ENCODE data around the gene CDKL4. TPM values are rescaled to one million over a fixed set of nuclear protein-coding genes. Genes with fewer than 3 reads are reported as not detected.
"Not testable (repeated sequence)": the region's sequence is repeated elsewhere in the genome, so short reads cannot be mapped to it uniquely, and the experiment has no call there.

Gene CDKL4
- total and polyA plus RNA-seq, 10 donors, result 0.22 to 1.8 (median 0.95) TPM; not detected in 3

- TF ChIP-seq CTCF (IDR thresholded peaks at IDR 0.05 in 8 of 11, conservative IDR thresholded peaks at IDR 0.05 in 3 of 11) (no peak), POLR2AphosphoS5 (IDR thresholded peaks at IDR 0.05) (no peak), POLR2A (IDR thresholded peaks at IDR 0.05) (no peak)
- no peak for DNase-seq
- Histone ChIP-seq H3K9me3 (no peaks in the 10 kb centered on the region), H3K4me1 (no peaks in the 10 kb centered on the region), H3K27ac (no peak overlapping the region), H3K4me3 (no peak overlapping the region), H3K27me3 (replicated peaks in 1 of 7) (no peaks in the 10 kb centered on the region), H3K36me3 (no peaks in the 10 kb centered on the region)
- intact Hi-C loops (cut with DNase I; ENCODE audit: low total_unique reads), result no loop called here
- WGBS, 5 donors, result 83 to 93% (median 87%) methylated on average over 5 of the region's 5 CpGs
These were observed 68.6 kb downstream of the CDKL4 start for GRCh38 chr2:39175026-39175812.

GRCh38 chr2:39174022-39174421, 69.7 kb downstream of the CDKL4 start:
- no peak overlapping the region for H3K4me3 ChIP-seq
- no peak overlapping the region for H3K27ac ChIP-seq
- H3K4me1 ChIP-seq, result no peaks in the 10 kb centered on the region
- intact Hi-C loops (cut with DNase I; ENCODE audit: low total_unique reads), result no loop called here
- TF ChIP-seq POLR2A (IDR thresholded peaks at IDR 0.05), result no peak
- WGBS, 5 donors, result 94 to 98% (median 96%) methylated on average over 8 of the region's 8 CpGs
- H3K36me3 ChIP-seq, result no peaks in the 10 kb centered on the region
- H3K27me3 ChIP-seq (replicated peaks in 1 of 7), result no peaks in the 10 kb centered on the region
- no peaks in the 10 kb centered on the region for H3K9me3 ChIP-seq
- no peak for DNase-seq

GRCh38 chr2:39172047-39172706, 71.6 kb downstream of the CDKL4 start:
- 94 to 98% (median 95%) methylated on average over 10 of the region's 10 CpGs for WGBS, 5 donors
- intact Hi-C loops (cut with DNase I; ENCODE audit: low total_unique reads), result not testable (repeated sequence)

GRCh38 chr2:39171621-39172020, 72.1 kb downstream of the CDKL4 start:
- no peaks in the 10 kb centered on the region for H3K36me3 ChIP-seq
- intact Hi-C loops (cut with DNase I; ENCODE audit: low total_unique reads), result no loop called here
- DNase-seq, result no peak
- no peaks in the 10 kb centered on the region for H3K4me1 ChIP-seq
- no peaks in the 10 kb centered on the region for H3K27me3 ChIP-seq (replicated peaks in 1 of 7)
- no peak for TF ChIP-seq POLR2A (IDR thresholded peaks at IDR 0.05)
- TF ChIP-seq CTCF (IDR thresholded peaks at IDR 0.05 in 8 of 11, conservative IDR thresholded peaks at IDR 0.05 in 3 of 11), result no peak
- TF ChIP-seq POLR2AphosphoS5 (IDR thresholded peaks at IDR 0.05), result no peak
- WGBS, 5 donors, result 82 to 93% (median 87%) methylated on average over 7 of the region's 7 CpGs
- no peaks in the 10 kb centered on the region for H3K9me3 ChIP-seq
- no peak overlapping the region for H3K4me3 ChIP-seq
- H3K27ac ChIP-seq, result no peak overlapping the region

More at GRCh38 chr2:39172047-39172706, 71.6 kb downstream of the CDKL4 start:
- H3K36me3 ChIP-seq; H3K4me1 ChIP-seq; H3K9me3 ChIP-seq; H3K27ac ChIP-seq; H3K27me3 ChIP-seq (replicated peaks in 1 of 7); DNase-seq; H3K4me3 ChIP-seq: not testable (repeated sequence)

- WGBS, 5 donors, result 70 to 91% (median 86%) methylated on average over 4 of the region's 4 CpGs
- Histone ChIP-seq H3K9me3 (no peaks in the 10 kb centered on the region), H3K36me3 (no peaks in the 10 kb centered on the region), H3K4me1 (no peaks in the 10 kb centered on the region), H3K27ac (no peak overlapping the region), H3K27me3 (replicated peaks in 1 of 7) (no peaks in the 10 kb centered on the region), H3K4me3 (no peak overlapping the region)
- DNase-seq, result no peak
- TF ChIP-seq CTCF (IDR thresholded peaks at IDR 0.05 in 8 of 11, conservative IDR thresholded peaks at IDR 0.05 in 3 of 11), result no peak
- TF ChIP-seq POLR2AphosphoS5 (IDR thresholded peaks at IDR 0.05), result no peak
- no peak for TF ChIP-seq POLR2A (IDR thresholded peaks at IDR 0.05)
- intact Hi-C loops (cut with DNase I; ENCODE audit: low total_unique reads), result no loop called here
These were observed 79.7 kb downstream of the CDKL4 start for GRCh38 chr2:39164089-39164488.

All from spleen (tissue), 11 donors.